A673 (cell line): ENCODE data around the gene HBA1.
"Not testable (repeated sequence)": the region's sequence is repeated elsewhere in the genome, so short reads cannot be mapped to it uniquely, and the experiment has no call there.

Source experiments
- EZH2 ChIP-seq: fragments of 200-600 bp; sonication (generic); IDR thresholded peaks from 2 replicates; pipeline ENCODE4 v1.6.1; 2017; ENCODE audit warnings: borderline replicate concordance, low read depth, mild to moderate bottlenecking, mixed read lengths, antibody characterized with exemption, low read length; ENCODE audit not compliant: poor library complexity, severe bottlenecking
- TF ChIP-seq, protein P1 (sequence below): fragments of 300-800, 200-600 bp; sonication (generic); conservative IDR thresholded peaks from 2 replicates; pipeline ENCODE4 v1.5.1; 2017; ENCODE audit warnings: low read depth, mild to moderate bottlenecking, antibody characterized with exemption, low read length, moderate library complexity, mixed read lengths

DNA sequence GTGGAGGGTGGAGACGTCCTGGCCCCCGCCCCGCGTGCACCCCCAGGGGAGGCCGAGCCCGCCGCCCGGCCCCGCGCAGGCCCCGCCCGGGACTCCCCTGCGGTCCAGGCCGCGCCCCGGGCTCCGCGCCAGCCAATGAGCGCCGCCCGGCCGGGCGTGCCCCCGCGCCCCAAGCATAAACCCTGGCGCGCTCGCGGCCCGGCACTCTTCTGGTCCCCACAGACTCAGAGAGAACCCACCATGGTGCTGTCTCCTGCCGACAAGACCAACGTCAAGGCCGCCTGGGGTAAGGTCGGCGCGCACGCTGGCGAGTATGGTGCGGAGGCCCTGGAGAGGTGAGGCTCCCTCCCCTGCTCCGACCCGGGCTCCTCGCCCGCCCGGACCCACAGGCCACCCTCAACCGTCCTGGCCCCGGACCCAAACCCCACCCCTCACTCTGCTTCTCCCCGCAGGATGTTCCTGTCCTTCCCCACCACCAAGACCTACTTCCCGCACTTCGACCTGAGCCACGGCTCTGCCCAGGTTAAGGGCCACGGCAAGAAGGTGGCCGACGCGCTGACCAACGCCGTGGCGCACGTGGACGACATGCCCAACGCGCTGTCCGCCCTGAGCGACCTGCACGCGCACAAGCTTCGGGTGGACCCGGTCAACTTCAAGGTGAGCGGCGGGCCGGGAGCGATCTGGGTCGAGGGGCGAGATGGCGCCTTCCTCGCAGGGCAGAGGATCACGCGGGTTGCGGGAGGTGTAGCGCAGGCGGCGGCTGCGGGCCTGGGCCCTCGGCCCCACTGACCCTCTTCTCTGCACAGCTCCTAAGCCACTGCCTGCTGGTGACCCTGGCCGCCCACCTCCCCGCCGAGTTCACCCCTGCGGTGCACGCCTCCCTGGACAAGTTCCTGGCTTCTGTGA is at the start of gene HBA1:
- TF ChIP-seq, protein P1, sequence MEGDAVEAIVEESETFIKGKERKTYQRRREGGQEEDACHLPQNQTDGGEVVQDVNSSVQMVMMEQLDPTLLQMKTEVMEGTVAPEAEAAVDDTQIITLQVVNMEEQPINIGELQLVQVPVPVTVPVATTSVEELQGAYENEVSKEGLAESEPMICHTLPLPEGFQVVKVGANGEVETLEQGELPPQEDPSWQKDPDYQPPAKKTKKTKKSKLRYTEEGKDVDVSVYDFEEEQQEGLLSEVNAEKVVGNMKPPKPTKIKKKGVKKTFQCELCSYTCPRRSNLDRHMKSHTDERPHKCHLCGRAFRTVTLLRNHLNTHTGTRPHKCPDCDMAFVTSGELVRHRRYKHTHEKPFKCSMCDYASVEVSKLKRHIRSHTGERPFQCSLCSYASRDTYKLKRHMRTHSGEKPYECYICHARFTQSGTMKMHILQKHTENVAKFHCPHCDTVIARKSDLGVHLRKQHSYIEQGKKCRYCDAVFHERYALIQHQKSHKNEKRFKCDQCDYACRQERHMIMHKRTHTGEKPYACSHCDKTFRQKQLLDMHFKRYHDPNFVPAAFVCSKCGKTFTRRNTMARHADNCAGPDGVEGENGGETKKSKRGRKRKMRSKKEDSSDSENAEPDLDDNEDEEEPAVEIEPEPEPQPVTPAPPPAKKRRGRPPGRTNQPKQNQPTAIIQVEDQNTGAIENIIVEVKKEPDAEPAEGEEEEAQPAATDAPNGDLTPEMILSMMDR: not testable (repeated sequence)
- TF ChIP-seq EZH2: not testable (repeated sequence)
